22Rv1 (cell line): Measurements from ENCODE around the gene THBS3.

ENCODE experiments used
- H3K27ac ChIP-seq: fragments of 450-650 bp; 2 replicates; pipeline ENCODE4 v1.5.1; 2017
- ZFX ChIP-seq: fragments of 450-650 bp; IDR thresholded peaks from 2 replicates; pipeline ENCODE4 v1.6.1; 2017; ENCODE audit warnings: antibody characterized with exemption, borderline replicate concordance
- TF ChIP-seq, protein P1 (sequence below): fragments of 450-650 bp; IDR thresholded peaks from 2 replicates; pipeline ENCODE4 v1.5.1; 2017; ENCODE audit warnings: mild to moderate bottlenecking

THBS3 gene

DNA sequence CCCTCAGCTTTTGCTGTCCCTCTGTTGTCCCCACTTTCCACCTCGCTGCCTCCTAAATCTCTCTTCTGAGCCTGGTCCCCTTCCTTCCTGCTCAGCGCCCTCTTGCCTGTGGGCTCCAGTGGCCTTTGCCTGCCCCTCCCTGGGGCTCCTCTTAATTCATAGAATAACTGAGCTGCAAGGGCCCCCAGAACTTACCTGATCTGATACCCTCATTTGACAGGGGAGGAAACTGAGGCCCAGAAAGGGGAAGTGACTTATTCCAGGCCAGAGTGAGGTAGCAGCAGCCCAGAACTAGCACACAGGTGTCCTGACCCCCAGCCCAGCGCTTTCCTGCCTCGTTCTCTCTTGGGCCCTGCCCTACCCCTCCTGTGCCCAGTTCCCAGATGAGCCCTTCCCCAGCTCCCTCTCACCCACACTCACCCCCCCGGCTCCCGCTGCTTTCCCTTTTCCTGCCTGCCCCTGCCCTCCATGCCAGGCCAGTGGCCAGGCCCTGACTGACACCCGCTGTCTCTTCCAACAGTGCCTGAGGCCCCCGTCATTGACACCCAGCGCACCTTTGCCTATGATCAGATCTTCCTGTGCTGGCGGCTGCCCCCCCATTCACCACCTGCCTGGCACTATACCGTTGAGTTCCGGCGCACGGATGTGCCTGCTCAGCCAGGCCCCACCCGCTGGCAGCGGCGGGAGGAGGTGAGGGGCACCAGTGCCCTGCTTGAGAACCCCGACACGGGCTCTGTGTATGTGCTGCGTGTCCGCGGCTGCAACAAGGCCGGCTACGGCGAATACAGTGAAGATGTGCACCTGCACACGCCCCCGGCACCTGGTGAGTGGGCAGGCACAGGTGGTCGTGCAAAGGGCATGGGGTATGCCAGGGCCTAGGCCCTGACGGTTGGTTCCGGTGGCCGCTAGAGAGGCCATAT is 28.3 kb downstream of the THBS3 start:
- TF ChIP-seq, protein P1, sequence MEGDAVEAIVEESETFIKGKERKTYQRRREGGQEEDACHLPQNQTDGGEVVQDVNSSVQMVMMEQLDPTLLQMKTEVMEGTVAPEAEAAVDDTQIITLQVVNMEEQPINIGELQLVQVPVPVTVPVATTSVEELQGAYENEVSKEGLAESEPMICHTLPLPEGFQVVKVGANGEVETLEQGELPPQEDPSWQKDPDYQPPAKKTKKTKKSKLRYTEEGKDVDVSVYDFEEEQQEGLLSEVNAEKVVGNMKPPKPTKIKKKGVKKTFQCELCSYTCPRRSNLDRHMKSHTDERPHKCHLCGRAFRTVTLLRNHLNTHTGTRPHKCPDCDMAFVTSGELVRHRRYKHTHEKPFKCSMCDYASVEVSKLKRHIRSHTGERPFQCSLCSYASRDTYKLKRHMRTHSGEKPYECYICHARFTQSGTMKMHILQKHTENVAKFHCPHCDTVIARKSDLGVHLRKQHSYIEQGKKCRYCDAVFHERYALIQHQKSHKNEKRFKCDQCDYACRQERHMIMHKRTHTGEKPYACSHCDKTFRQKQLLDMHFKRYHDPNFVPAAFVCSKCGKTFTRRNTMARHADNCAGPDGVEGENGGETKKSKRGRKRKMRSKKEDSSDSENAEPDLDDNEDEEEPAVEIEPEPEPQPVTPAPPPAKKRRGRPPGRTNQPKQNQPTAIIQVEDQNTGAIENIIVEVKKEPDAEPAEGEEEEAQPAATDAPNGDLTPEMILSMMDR: no peak
- TF ChIP-seq ZFX: no peak
- H3K27ac ChIP-seq: no peak overlapping the region

DNA sequence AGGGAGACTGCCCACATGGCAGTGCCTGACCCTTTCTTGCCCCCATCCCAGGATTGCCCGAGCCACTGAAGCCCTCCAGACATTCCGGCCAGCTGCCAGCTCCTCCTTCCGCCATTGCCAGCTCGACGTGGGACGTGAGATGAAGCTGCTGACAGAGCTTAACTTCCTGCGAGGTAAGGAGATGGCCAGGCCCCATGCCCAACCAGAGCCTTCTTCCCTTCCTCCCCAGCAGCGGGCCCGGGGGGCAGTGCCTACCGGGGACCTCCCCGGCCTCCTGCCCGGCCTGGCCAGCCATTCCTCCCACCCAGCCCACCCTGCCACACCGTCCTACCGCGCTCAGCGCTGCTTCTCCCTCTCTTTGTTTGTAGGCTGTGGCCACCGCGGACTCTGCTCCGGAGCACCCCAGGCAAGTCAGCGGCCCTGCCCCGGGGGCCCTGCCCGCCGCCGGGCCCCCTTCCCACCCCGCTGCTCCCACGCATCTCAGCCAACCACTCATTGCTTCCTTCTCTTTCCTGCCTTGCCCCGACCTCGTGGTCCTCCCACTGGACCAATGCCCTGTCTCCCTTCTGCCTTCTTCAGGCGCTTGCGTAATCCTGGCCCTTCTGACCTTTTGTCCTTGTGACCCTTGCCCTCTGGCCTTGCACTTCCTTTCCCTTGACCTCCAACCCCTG is 29.1 kb downstream of the THBS3 start:
- TF ChIP-seq ZFX: no peak
- TF ChIP-seq, protein P1: no peak
- H3K27ac ChIP-seq: no peak overlapping the region

DNA sequence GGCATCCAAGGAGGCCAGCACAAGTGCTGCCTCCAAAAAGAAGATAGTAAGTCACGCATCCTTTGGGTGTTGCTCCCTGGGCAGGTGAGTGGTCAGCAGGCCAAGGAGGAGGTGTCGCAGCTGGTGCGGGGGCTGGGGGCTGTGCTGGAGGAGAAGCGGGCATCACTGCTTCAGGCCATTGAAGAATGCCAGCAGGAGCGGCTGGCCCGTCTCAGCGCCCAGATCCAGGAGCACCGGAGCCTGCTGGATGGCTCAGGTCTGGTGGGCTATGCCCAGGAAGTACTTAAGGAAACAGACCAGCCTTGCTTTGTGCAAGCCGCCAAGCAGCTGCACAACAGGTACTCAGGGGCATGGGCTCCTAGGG is 29.8 kb downstream of the THBS3 start:
- TF ChIP-seq ZFX: no peak
- TF ChIP-seq, protein P1: no peak
- peak overlapping the region; percentile 83 for H3K27ac ChIP-seq

DNA sequence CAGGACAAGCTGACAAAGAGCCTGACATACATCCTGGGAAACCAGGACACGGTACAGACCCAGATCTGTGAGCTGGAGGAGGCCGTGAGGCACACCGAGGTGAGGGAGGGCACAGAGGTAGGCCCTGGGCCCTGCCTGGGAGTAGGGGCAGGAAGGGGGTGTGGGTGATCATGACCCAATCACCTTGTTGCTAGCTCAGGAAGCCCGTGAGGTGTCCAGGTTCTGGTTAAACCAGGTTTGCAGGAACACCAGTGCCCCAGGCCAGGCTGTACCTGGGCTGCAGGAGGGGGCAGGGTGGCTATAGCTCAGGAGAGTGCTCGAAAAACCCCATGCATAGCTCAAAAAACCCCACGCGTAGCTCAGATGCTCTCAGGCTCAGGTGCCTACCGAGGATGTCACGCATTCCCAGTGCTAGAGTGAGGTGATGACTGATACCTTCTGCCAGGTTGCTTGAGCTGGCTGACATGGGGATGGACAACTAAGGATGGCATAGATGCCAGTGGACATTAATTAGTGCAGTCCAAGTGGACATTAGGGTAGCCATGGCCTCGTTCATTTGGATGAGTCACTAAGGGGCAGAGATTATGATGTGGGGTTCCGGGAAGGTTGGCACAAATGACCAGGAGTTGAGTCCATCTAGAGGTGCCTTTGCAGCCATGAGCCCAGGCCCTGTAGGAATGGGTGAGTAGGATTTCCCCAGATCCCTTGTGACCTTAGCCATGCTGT is 30.3 kb downstream of the THBS3 start:
- H3K27ac ChIP-seq: peak overlapping the region; percentile 83
- TF ChIP-seq, protein P1: no peak
- no peak for TF ChIP-seq ZFX

DNA sequence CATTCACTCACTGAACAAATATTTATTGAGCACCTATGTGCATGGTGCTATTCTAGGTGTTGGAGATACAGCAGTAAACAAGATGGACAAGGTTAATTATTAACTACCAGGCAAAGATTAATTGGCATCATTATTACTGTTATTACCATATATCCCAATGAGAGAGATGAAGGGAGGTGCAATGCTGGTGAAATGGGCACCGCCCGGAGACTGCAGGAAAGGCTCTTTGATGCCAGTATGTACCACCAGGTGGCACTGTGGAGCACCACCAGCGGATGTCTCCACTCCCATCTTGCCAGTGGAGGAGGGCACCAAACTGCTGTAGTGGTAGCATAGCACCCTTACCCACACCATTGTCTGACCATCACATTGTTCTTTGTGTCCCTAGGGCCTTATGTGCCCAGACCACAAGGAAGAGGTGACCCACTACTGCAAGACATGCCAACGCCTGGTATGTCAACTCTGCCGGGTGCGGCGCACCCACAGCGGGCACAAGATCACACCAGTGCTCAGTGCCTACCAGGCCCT is 31.1 kb downstream of the THBS3 start:
- TF ChIP-seq, protein P1: peak; percentile 98
- TF ChIP-seq ZFX: no peak
- H3K27ac ChIP-seq: peak overlapping the region; percentile 83

DNA sequence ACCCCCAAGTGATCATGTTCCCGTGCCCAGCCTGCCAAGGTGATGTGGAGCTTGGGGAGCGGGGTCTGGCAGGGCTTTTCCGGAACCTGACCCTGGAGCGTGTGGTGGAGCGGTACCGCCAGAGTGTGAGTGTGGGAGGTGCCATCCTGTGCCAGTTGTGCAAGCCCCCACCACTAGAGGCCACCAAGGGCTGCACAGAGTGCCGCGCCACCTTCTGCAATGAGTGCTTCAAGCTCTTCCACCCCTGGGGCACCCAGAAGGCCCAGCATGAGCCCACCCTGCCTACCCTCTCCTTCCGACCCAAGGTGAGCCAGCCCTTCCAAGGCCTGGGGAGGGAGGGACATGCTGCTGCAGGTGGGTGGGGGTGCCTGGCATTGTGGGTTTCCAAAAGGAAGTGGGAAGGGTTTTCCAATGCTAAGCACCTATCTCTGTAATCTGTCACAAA is 31.7 kb downstream of the THBS3 start:
- H3K27ac ChIP-seq: peak overlapping the region; percentile 83

More for the DNA sequence above, 31.7 kb downstream of the THBS3 start:
- TF ChIP-seq ZFX: no peak
- TF ChIP-seq, protein P1: no peak
